ENCODE measurements around the gene YBX1. TPM values are rescaled to one million over a fixed set of nuclear protein-coding genes. Genes with fewer than 3 reads are reported as not detected.

YBX1 gene
- total RNA-seq, 4 donors from 2014 or later, result 861 to 1,251 (median 1,022) TPM

GRCh38 chr1:42734201-42735035, 52.2 kb downstream of the YBX1 start:
- no peak overlapping the region for H3K27ac ChIP-seq
- in situ Hi-C loops (cut with MboI; ENCODE audit: low sequenced_read_pairs in 4 of 4) (loop anchor here in 1 of 4 donors (25.0 kb wide), 2 partner anchors 172 to 597 kb away; no protein-coding TSS in a partner anchor), intact Hi-C loops (cut with DNase I; ENCODE audit: low total_unique reads) (no loop called here)
- H3K4me3 ChIP-seq, result no peak overlapping the region
- ATAC-seq (no peak), DNase-seq (no peak)
- H3K9me3 ChIP-seq, result no peaks in the 10 kb centered on the region
- no peaks in the 10 kb centered on the region for H3K36me3 ChIP-seq
- no peaks in the 10 kb centered on the region for H3K4me1 ChIP-seq
- no peaks in the 10 kb centered on the region for H3K27me3 ChIP-seq
- TF ChIP-seq POLR2A (IDR thresholded peaks at IDR 0.05) (no peak), CTCF (IDR thresholded peaks at IDR 0.05 in 4 of 5, conservative IDR thresholded peaks at IDR 0.05 in 1 of 5) (no peak)

DNA sequence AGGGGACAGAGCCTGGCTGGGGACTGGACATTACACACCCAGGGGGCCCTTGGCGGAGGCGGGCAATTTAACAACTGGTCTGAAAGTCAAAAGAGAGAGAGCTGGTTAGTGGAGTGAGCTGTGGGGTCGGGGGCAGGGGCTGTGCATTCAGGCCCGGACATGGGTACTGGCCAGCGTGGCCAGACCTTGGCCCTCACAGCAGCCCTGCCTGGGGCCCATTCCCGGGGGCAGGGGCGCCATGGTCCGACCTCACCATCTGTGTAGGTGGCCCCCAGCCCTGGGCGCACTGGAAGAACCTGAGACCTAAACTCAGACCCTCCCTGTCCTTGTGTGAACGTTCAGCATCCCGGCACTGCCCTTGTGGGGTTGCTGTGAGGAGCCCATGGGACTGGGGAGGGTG, 52.8 kb downstream of the YBX1 start:
- in situ Hi-C loops (cut with MboI; ENCODE audit: low sequenced_read_pairs in 4 of 4), result loop anchor here in 1 of 4 donors (25.0 kb wide), 2 partner anchors 173 to 598 kb away; no protein-coding TSS in a partner anchor

GRCh38 chr1:42735477-42736105, 53.4 kb downstream of the YBX1 start:
- no peak for ATAC-seq
- no peaks in the 10 kb centered on the region for H3K36me3 ChIP-seq
- no peaks in the 10 kb centered on the region for H3K9me3 ChIP-seq
- no peak overlapping the region for H3K4me3 ChIP-seq
- DNase-seq, result no peak
- no peak overlapping the region for H3K27ac ChIP-seq
- TF ChIP-seq POLR2A (IDR thresholded peaks at IDR 0.05), result no peak
- TF ChIP-seq CTCF (IDR thresholded peaks at IDR 0.05 in 4 of 5, conservative IDR thresholded peaks at IDR 0.05 in 1 of 5), result no peak
- no peaks in the 10 kb centered on the region for H3K27me3 ChIP-seq
- in situ Hi-C loops (cut with MboI; ENCODE audit: low sequenced_read_pairs in 4 of 4) (loop anchor here in 1 of 4 donors (25.0 kb wide), 2 partner anchors 173 to 598 kb away; no protein-coding TSS in a partner anchor), intact Hi-C loops (cut with DNase I; ENCODE audit: low total_unique reads) (no loop called here)
- H3K4me1 ChIP-seq, result no peaks in the 10 kb centered on the region

More for the DNA sequence above, 52.8 kb downstream of the YBX1 start:
- H3K36me3 ChIP-seq, result no peaks in the 10 kb centered on the region
- DNase-seq (no peak), ATAC-seq (no peak)
- no peaks in the 10 kb centered on the region for H3K9me3 ChIP-seq
- no peak overlapping the region for H3K27ac ChIP-seq
- H3K27me3 ChIP-seq, result no peaks in the 10 kb centered on the region
- intact Hi-C loops (cut with DNase I; ENCODE audit: low total_unique reads), result no loop called here
- no peaks in the 10 kb centered on the region for H3K4me1 ChIP-seq
- no peak for TF ChIP-seq CTCF (IDR thresholded peaks at IDR 0.05 in 4 of 5, conservative IDR thresholded peaks at IDR 0.05 in 1 of 5)
- TF ChIP-seq POLR2A (IDR thresholded peaks at IDR 0.05), result no peak
- no peak overlapping the region for H3K4me3 ChIP-seq

DNA sequence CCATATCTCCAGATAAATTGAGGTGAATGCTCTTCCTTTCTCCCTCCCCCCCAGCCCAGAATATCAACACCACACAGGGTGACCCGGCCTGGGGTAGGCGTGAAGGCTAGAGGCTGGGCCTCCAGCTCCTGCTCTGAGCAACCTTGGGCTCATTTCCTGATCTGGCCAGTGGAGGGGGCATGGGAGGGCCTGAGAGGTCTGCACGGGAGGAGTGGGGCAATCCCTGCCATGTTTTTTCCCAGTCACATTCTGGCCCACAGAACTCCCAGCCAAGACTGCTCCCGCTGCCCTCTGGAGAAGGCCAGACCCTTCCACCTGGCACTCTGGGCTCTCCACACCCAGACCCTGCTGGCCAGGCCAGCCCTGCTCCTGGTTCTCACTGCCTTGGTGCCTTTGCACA, 53.9 kb downstream of the YBX1 start:
- no peak overlapping the region for H3K4me3 ChIP-seq
- H3K4me1 ChIP-seq, result no peaks in the 10 kb centered on the region
- ATAC-seq, result no peak
- H3K27ac ChIP-seq, result no peak overlapping the region
- no peaks in the 10 kb centered on the region for H3K27me3 ChIP-seq
- H3K9me3 ChIP-seq, result no peaks in the 10 kb centered on the region
- DNase-seq, result no peak
- TF ChIP-seq CTCF (IDR thresholded peaks at IDR 0.05 in 4 of 5, conservative IDR thresholded peaks at IDR 0.05 in 1 of 5), result no peak
- TF ChIP-seq POLR2A (IDR thresholded peaks at IDR 0.05), result no peak
- H3K36me3 ChIP-seq, result no peaks in the 10 kb centered on the region
- in situ Hi-C loops (cut with MboI; ENCODE audit: low sequenced_read_pairs in 4 of 4), result loop anchor here in 1 of 4 donors (25.0 kb wide), 2 partner anchors 174 to 599 kb away; no protein-coding TSS in a partner anchor
- intact Hi-C loops (cut with DNase I; ENCODE audit: low total_unique reads), result no loop called here
